Endothelial cell of umbilical vein (primary cell): ENCODE results near the gene PRICKLE3.

Experiments
- CTCF ChIP-seq, 2 donors: IDR thresholded peaks; 1 replicate in 1 of 2; 2 replicates in 1 of 2; pipeline ENCODE4 v1.5.1; 2011; ENCODE audit warnings: low read length in 2 of 2, mild to moderate bottlenecking in 2 of 2, moderate library complexity in 2 of 2, control low read depth in 1 of 2, inconsistent platforms in 1 of 2, low read depth in 1 of 2; ENCODE audit not compliant: insufficient read depth in 1 of 2; ENCODE audit errors: extremely low read depth in 1 of 2
- POLR2A ChIP-seq: IDR thresholded peaks from 2 replicates; pipeline ENCODE4 v1.6.1; 2012; ENCODE audit warnings: low read depth, mild to moderate bottlenecking, control low read depth, low read length

GRCh38 chrX:49147936-49148335 lies 38.2 kb downstream of the PRICKLE3 start:
- TF ChIP-seq CTCF (IDR thresholded peaks at IDR 0.05; ENCODE audit: extremely low read depth in 1 of 2, insufficient read depth in 1 of 2, low read depth in 1 of 2, low read length in 2 of 2) (no peak), POLR2A (no peak)
